Erythroblast (primary cell): ENCODE measurements around the gene PLA2G3.

Experiments used
- GATA1 ChIP-seq: IDR thresholded peaks from 2 replicates; pipeline ENCODE4 v1.6.1; 2011; ENCODE audit warnings: low read depth, mild to moderate bottlenecking, control low read depth, low read length, moderate library complexity
- POLR2A ChIP-seq: IDR thresholded peaks from 2 replicates; pipeline ENCODE4 v1.6.1; 2011; ENCODE audit warnings: mild to moderate bottlenecking, low read length

DNA sequence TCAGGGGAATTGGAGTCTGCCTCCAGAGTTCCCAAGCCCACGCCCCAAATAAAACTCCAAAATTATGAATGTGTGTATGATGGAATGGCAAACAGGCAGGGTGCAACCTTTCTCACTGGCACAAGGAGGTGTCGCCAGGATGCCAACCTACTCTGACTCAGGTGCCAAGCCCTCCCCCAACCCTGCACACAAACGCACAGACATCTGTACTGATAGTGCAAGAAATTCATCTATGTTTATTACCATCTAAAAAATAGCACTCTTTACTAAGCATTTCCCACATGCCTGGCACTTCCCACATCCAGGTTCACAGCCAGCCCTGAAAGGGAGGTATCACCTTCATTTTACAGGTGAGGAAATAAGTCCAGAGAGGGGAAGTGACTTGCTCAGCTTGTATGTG lies 1.2 kb downstream of the PLA2G3 start:
- TF ChIP-seq POLR2A (no peak), GATA1 (no peak)
